Neural progenitor cell (in vitro differentiated cells): ENCODE results near the gene SLC35A5. TPM values are rescaled to one million over a fixed set of nuclear protein-coding genes. Genes with fewer than 3 reads are reported as not detected.

ENCODE experiments used
- DNase-seq: peaks from one replicate; pipeline ENCODE4 v3.0.0-alpha.2; 2016; ENCODE audit warnings: low spot score
- H2AFZ ChIP-seq: fragments of 200-600 bp; sonication (generic); replicated peaks from 2 replicates; pipeline ENCODE4 v1.6.1; 2016; ENCODE audit warnings: antibody characterized with exemption
- H3F3A ChIP-seq: fragments of 200-600 bp; sonication (generic); 2 replicates; pipeline ENCODE4 v1.6.1; 2016; ENCODE audit warnings: antibody characterized with exemption, low read depth
- H3K27ac ChIP-seq: fragments of 200-600 bp; sonication (generic); 2 replicates; pipeline ENCODE4 v1.5.1; 2016; ENCODE audit warnings: mild to moderate bottlenecking
- H3K27me3 ChIP-seq: fragments of 200-600 bp; sonication (generic); 2 replicates; pipeline ENCODE4 v1.6.1; 2016; ENCODE audit warnings: mild to moderate bottlenecking, moderate library complexity
- H3K36me3 ChIP-seq: fragments of 200-600 bp; sonication (generic); 2 replicates; pipeline ENCODE4 v1.5.1; 2016
- H3K4me1 ChIP-seq: fragments of 200-600 bp; sonication (generic); 2 replicates; pipeline ENCODE4 v1.6.1; 2016; ENCODE audit warnings: mixed run types
- H3K4me2 ChIP-seq: fragments of 200-600 bp; sonication (generic); 2 replicates; pipeline ENCODE4 v1.6.1; 2016
- H3K4me3 ChIP-seq: fragments of 200-600 bp; sonication (generic); 2 replicates; pipeline ENCODE4 v1.5.1; 2016
- H3K79me2 ChIP-seq: fragments of 200-600 bp; sonication (generic); 2 replicates; pipeline ENCODE4 v1.6.1; 2016; ENCODE audit warnings: low read depth
- H3K9ac ChIP-seq: fragments of 200-600 bp; sonication (generic); 2 replicates; pipeline ENCODE4 v1.6.1; 2016
- H3K9me3 ChIP-seq: fragments of 200-600 bp; sonication (generic); 2 replicates; pipeline ENCODE4 v1.5.1; 2016; ENCODE audit warnings: low read depth
- H4K20me1 ChIP-seq: fragments of 200-600 bp; sonication (generic); 2 replicates; pipeline ENCODE4 v1.6.1; 2016; ENCODE audit warnings: low read depth
- H3K27ac Mint-ChIP-seq: 3 replicates; pipeline ENCODE4 v1.8.0; 2021; ENCODE audit warnings: mixed read lengths
- H3K27me3 Mint-ChIP-seq: 2 replicates; pipeline ENCODE4 v1.8.0; 2022; ENCODE audit warnings: low read depth, mild to moderate bottlenecking, inconsistent platforms, moderate library complexity, mixed read lengths; ENCODE audit not compliant: insufficient read depth
- H3K36me3 Mint-ChIP-seq: 3 replicates; pipeline ENCODE4 v1.8.0; 2021; ENCODE audit warnings: mixed read lengths
- H3K4me1 Mint-ChIP-seq: 3 replicates; pipeline ENCODE4 v1.8.0; 2021; ENCODE audit warnings: mixed read lengths
- H3K4me3 Mint-ChIP-seq: 3 replicates; pipeline ENCODE4 v1.8.0; 2021; ENCODE audit warnings: mild to moderate bottlenecking, moderate library complexity, mixed read lengths
- H3K9me3 Mint-ChIP-seq: 3 replicates; pipeline ENCODE4 v1.8.0; 2020; ENCODE audit warnings: mixed read lengths
- EZH2 ChIP-seq: fragments of 200-600 bp; sonication (generic); IDR thresholded peaks from 2 replicates; pipeline ENCODE4 v1.6.1; 2017; ENCODE audit warnings: antibody characterized with exemption, mild to moderate bottlenecking, moderate library complexity
- EZH2phosphoT487 ChIP-seq: fragments of 200-600 bp; sonication (generic); IDR thresholded peaks from 2 replicates; pipeline ENCODE4 v1.6.1; 2017; ENCODE audit warnings: antibody characterized with exemption
- total RNA-seq: library from RNA; depleted of rRNA; stranded (reverse); fragments of >200 nt; gene quantifications from 2 replicates; pipeline ENCODE4 v1.2.3, GENCODE V29; 2015; ENCODE audit warnings: low replicate concordance
- TF ChIP-seq, protein P1 (sequence below): fragments of 200-600 bp; sonication (generic); IDR thresholded peaks from 2 replicates; pipeline ENCODE4 v1.5.1; 2017; ENCODE audit warnings: antibody characterized with exemption, mild to moderate bottlenecking

The SLC35A5 gene
- total RNA-seq, 1 donor from 2014 or later = 59.7 TPM

- no peaks in the 10 kb centered on the region for H3K79me2 ChIP-seq
- peaks cover 1% of the 10 kb centered on the region for H3K9me3 Mint-ChIP-seq
- no peak overlapping the region for H3K27ac ChIP-seq
- peaks cover 88% of the 10 kb centered on the region for H3K4me1 Mint-ChIP-seq
- no peak overlapping the region for H3K9ac ChIP-seq
- no peaks in the 10 kb centered on the region for H3K36me3 ChIP-seq
- H3K36me3 Mint-ChIP-seq = peaks cover 4% of the 10 kb centered on the region
- no peak overlapping the region for H3K4me3 ChIP-seq
- H3K4me1 ChIP-seq = peaks cover 11% of the 10 kb centered on the region
- no peak for DNase-seq
- H3F3A ChIP-seq = no peaks in the 10 kb centered on the region
- H3K27ac Mint-ChIP-seq = peak overlapping the region; percentile 65
- no peaks in the 10 kb centered on the region for H3K27me3 ChIP-seq
- no peak overlapping the region for H2AFZ ChIP-seq
- no peaks in the 10 kb centered on the region for H3K9me3 ChIP-seq
- no peak overlapping the region for H3K4me3 Mint-ChIP-seq
- TF ChIP-seq EZH2phosphoT487 (no peak), EZH2 (no peak)
- TF ChIP-seq, protein P1, sequence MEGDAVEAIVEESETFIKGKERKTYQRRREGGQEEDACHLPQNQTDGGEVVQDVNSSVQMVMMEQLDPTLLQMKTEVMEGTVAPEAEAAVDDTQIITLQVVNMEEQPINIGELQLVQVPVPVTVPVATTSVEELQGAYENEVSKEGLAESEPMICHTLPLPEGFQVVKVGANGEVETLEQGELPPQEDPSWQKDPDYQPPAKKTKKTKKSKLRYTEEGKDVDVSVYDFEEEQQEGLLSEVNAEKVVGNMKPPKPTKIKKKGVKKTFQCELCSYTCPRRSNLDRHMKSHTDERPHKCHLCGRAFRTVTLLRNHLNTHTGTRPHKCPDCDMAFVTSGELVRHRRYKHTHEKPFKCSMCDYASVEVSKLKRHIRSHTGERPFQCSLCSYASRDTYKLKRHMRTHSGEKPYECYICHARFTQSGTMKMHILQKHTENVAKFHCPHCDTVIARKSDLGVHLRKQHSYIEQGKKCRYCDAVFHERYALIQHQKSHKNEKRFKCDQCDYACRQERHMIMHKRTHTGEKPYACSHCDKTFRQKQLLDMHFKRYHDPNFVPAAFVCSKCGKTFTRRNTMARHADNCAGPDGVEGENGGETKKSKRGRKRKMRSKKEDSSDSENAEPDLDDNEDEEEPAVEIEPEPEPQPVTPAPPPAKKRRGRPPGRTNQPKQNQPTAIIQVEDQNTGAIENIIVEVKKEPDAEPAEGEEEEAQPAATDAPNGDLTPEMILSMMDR = no peak
- no peaks in the 10 kb centered on the region for H4K20me1 ChIP-seq
- no peak overlapping the region for H3K4me2 ChIP-seq
- peaks cover 5% of the 10 kb centered on the region for H3K27me3 Mint-ChIP-seq
Measured at GRCh38 chr3:112606098-112606497, 44.3 kb downstream of the SLC35A5 start.

- H3K4me1 Mint-ChIP-seq = peaks cover 85% of the 10 kb centered on the region
- H3K9me3 Mint-ChIP-seq = peaks cover 2% of the 10 kb centered on the region
Measured at GRCh38 chr3:112607863-112608262, 46.0 kb downstream of the SLC35A5 start.

DNA sequence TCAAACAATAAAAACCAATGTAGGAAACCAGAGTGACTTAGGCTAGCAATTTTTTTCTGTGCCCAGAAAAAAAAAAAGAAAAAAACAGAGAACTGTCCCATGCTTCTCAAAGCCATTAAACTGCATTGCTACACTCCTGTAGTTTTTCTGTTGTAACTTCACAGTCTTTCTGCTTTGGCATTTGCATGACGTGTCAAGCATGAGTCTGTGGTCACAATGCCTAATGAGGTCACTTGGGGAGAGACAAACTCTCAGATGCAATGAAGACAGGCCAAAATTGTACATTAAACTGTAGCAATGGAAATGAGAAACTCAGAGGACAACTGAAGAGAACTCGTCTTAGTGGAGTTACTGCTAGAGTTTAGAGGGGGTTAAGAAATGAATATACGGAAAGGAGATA lies 48.3 kb downstream of the SLC35A5 start:
- Histone ChIP-seq H3K4me3 (no peak overlapping the region), H3K27me3 (no peaks in the 10 kb centered on the region), H3K4me1 (peaks cover 20% of the 10 kb centered on the region), H3F3A (no peaks in the 10 kb centered on the region), H3K79me2 (no peaks in the 10 kb centered on the region), H3K36me3 (no peaks in the 10 kb centered on the region), H4K20me1 (no peaks in the 10 kb centered on the region), H3K27ac (no peak overlapping the region), H2AFZ (no peak overlapping the region), H3K9ac (no peak overlapping the region), H3K4me2 (no peak overlapping the region), H3K9me3 (no peaks in the 10 kb centered on the region)
- H3K4me1 Mint-ChIP-seq = peaks cover 73% of the 10 kb centered on the region
- H3K4me3 Mint-ChIP-seq = no peak overlapping the region
- H3K36me3 Mint-ChIP-seq = peaks cover 13% of the 10 kb centered on the region
- peaks cover 2% of the 10 kb centered on the region for H3K9me3 Mint-ChIP-seq
- H3K27me3 Mint-ChIP-seq = peaks cover 2% of the 10 kb centered on the region
- DNase-seq = no peak
- TF ChIP-seq EZH2 (no peak), EZH2phosphoT487 (no peak)
- TF ChIP-seq, protein P1 = no peak
- H3K27ac Mint-ChIP-seq = peak overlapping the region; percentile 83

More at GRCh38 chr3:112607863-112608262, 46.0 kb downstream of the SLC35A5 start:
- Histone ChIP-seq H3K9ac (no peak overlapping the region), H3K4me2 (no peak overlapping the region), H3K79me2 (no peaks in the 10 kb centered on the region), H3K27me3 (no peaks in the 10 kb centered on the region), H2AFZ (no peak overlapping the region), H3K4me1 (peaks cover 11% of the 10 kb centered on the region), H3K4me3 (no peak overlapping the region), H3K27ac (no peak overlapping the region), H3F3A (no peaks in the 10 kb centered on the region), H4K20me1 (no peaks in the 10 kb centered on the region), H3K9me3 (no peaks in the 10 kb centered on the region), H3K36me3 (no peaks in the 10 kb centered on the region)
- H3K27me3 Mint-ChIP-seq = peaks cover 2% of the 10 kb centered on the region
- H3K36me3 Mint-ChIP-seq = peaks cover 6% of the 10 kb centered on the region
- TF ChIP-seq EZH2 = no peak
- no peak for TF ChIP-seq EZH2phosphoT487
- TF ChIP-seq, protein P1 = no peak
- H3K4me3 Mint-ChIP-seq = no peak overlapping the region
- H3K27ac Mint-ChIP-seq = peak overlapping the region; percentile 86
- no peak for DNase-seq
